ENCODE data around the gene ACOX1.
A peak's percentile ranks its signal among the peaks of the same experiment; 100 is the strongest.

ACOX1 gene

DNA sequence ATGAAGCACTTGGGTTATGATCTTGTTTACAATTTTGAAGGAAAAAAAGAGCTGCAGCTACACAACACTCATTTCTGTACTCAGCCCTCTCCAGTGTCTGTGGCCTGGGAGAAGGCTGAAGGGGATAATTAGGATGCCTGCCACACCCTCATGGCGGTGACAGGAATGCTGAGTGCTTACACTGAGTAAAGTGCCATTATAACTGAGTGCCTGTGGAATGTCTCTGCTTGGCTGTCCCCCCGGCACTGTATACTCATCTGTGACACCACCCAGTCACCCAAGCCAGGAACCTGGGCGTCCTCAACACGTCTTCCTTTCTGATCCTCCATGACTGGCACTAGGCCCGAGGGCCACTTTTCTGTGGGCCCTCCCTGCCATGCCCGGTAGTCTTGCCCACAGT lies 70.8 kb downstream of the ACOX1 start:
- no peak for DNase-seq

DNA sequence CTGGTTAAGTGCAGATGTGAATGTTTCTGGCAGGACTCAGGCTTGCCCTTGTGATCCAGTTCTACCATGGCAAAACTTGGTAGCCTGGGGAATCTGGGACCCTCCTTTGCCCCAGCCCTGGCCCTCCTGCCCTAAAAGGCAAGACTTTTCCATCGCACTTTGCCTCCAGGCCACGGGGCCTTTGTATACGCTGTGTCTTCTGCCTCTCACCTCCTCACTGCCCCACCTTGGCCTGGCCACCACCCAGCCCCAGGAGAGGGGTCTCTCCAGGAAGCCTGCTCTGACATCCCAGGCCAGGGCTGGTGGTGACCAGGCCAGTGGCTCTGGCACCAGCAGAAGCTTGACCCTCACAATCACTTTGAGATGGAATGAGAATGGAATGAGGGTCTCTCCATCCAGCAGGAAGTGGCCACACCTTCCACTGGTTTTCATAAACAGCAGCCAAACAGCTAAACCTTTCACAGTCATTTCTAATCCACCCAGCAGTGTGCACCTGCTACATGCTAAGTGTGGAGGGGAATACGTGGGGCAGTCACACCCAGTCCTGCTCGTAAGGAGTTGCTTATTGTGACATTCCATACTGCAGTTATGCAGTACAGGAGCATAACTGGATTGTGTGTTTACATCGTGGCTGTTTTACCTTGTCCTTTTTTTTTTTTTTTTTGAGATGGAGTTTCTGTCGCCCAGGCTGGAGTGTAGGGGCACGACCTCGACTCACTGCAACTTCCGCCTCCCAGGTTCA lies 72.7 kb downstream of the ACOX1 start:
- DNase-seq = no peak

- DNase-seq = peak; percentile 96
These were observed 74.0 kb downstream of the ACOX1 start, which contains the start of gene MRPL38 for GRCh38 chr17:75904749-75905521. Gene MRPL38 (minus strand): TSS chr17:75904884. CDS start chr17:75904875, 9 bp downstream.

DNA sequence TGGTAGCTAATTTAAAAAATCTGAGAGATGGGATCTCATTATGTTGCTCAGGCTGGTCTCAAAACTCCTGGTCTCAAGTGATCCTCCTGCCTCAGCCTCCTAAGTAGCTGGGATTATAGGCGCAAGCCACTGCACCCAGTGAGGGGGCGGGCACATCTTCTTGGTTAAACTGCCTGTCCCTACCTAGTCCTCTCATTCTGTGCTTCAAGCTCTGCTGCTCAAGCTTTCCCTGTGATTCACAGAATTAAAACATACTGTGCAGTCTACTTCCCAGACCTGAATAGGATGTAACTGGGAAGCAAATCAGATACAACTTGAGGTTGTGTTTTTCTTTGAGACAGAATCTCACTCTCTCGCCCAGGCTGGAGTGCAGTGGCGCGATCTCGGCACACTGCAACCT lies 76.6 kb downstream of the ACOX1 start:
- no peak for DNase-seq

- no peak for DNase-seq
These were observed 77.2 kb downstream of the ACOX1 start for GRCh38 chr17:75901727-75902126.

- DNase-seq = no peak
These were observed 78.1 kb downstream of the ACOX1 start for GRCh38 chr17:75900691-75901533.

DNA sequence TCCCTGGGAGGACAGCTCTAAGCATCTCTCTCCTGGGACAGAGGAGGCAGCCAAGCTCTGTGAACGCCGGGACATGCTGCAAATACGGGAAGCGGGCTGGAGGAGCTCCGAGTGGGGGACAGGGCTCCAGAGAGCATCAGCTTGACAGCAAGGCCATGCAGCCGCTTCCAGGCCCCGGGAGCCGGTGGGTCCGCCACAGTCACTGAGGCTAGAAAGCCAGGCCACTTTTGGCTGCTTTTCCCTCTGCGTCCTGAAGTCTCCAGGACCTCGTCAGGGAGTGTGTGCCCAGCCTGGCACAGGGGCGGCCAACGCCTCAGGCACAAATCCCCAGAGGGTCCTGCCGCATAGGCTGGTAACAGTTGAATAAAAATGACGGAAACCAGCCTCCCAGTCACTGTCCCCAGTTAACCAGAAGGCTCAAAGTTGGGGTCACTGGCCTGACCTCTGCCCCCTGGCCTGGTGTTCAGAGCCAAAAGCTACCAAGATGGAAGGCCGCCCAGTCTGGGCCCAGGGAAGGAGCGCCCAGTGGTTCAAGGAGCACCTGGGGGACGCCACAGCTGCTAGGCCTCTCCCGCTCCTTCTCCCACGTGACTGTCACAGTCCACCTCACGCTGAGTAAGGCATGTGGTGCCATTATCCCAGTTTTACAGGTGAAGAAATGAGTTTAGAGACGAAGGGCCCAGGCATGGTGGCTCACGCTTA lies 79.0 kb downstream of the ACOX1 start:
- DNase-seq = no peak

GRCh38 chr17:75899353-75899752 lies 79.6 kb downstream of the ACOX1 start:
- no peak for DNase-seq

- no peak for DNase-seq
These were observed 80.2 kb downstream of the ACOX1 start for GRCh38 chr17:75898791-75899190.

DNA sequence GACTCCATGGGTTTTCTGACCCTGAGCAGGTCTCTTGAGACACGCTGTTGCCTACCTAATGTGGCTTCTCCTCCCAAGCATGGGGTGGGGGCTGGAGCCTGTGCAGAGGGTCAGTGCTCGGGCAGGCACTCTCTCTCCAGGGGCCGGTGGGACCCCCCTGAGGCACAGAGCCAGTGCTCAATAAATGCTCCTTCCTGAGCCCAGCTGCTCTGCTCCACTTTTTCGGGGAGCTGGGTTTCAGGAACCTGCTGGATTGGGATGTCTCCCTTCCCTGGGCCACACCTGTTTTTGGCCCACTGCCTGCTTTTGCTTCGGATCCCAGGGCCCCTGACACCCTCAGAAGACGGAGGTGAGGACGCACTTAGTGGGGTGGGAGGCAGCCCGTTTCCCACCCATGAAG lies 80.9 kb downstream of the ACOX1 start:
- no peak for DNase-seq

GRCh38 chr17:75897160-75898019 lies 81.6 kb downstream of the ACOX1 start:
- DNase-seq = no peak

- DNase-seq = peak; percentile 89
These were observed 82.4 kb downstream of the ACOX1 start, which contains the start of gene TRIM65 for GRCh38 chr17:75896415-75897159. Gene TRIM65 (minus strand): TSS chr17:75896951. CDS start chr17:75896937, 14 bp downstream.

DNA sequence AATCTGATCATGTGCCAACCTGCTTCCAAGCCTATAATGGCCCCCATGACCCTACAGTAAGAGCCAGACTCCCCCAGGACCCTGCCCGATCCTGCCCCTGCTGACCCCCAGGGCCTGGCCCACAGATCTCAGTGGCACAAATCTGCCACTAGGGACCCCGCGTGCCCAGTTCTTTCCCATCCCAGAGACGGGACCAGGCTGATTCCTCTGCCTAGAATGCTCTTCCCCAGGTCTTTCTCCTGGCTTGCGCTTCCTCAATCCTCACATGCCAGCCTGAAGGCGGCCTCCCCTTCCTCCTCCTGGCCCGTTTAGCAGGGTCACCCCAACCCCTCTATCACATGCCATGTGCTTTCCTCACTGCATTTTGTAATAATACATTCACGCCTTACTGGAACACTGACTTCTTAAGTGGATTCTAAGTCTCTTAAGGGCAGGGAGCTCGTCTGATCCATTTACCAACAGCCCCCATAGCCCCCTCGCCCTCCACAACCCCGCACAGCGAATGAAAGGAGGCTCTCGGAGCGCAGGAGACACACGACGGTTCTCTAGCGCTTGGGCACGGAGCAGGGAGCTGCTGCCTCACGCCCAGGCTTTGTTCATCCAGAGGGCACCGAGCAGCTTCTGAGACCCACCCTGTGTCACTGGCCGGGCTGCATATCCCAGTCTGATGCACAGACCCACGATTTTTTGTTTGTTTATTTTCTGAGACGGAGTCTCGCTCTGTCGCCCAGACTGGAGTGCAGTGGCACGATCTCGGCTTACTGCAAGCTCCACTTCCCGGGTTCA lies 83.4 kb downstream of the ACOX1 start:
- DNase-seq = peak; percentile 41

- no peak for DNase-seq
These were observed 84.8 kb downstream of the ACOX1 start for GRCh38 chr17:75894049-75894733.

DNA sequence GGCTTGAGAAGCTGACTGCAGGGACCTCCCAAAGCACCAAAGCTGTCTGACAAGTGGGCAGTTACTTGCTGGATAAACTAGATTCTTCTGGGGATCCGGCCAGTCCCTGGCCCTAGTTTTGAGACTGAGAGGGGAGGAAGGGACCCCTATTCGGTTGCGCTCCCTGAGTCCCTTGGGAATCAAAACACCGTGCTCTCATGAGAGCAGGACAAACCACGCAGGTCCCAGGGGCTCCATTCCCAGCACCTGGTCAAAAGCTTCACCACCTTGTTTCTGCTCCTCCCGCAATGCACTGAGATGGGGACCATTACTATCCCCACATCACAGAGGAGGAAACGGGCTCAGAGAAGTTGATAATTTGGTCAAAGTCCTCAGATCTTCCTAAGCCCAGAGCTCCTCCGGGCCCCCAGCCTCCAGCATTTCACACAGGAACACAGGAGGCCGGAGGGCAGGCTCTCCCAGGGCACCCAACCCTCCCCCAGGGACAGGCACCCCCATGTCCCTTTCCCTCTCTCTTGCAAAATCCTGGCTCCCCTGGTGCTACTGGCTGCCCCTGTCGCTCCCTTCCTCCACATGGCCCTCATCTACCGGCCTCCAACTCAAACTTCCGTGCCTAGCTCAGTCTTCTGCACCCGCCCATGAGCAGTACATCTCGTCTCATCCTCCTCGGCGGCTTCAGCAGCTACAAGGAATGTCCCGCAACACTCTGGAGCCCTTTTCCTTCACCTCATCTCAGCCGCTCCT lies 85.5 kb downstream of the ACOX1 start:
- DNase-seq = no peak

DNA sequence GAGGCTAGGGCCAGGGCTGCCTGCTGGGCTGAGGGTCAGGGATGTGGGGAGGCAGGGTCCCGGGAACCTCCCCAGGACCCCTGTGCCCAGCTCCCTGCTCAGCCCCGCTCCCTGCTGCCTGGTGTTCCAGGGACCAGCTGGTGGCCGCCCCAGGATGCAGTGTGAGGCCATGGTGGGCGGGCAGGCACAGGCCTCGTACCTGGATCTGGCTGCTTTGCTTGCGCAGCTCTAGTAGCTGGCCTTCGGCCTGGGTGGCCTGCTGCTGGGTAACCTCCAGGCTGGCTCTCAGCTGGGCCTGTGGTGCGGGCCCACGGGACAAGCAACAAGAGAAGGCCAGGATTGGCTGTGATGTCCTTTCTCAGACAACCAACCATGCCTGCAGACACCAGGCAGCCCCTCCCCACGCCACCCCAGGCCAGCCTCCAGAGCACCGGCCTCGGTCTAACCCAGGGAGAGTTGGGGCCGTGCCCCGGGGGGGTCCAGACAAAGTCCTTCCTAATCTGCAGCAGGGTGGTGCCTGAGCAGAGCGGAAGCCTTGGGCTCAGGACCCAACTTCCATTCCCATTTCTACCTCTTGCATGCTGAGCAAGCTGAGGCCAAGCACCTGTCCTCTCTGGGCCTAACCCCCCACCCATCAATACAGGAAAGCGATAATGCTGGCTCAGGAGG lies 86.3 kb downstream of the ACOX1 start:
- DNase-seq = no peak
